Sigmoid colon (tissue), 4 donors: ENCODE data around the gene UQCC2.

Experiments
- CTCF ChIP-seq, 4 experiments: fragments of 450-650 bp in 3 of 4; fragments of 200-600 bp in 1 of 4; IDR thresholded peaks; one replicate each; pipeline ENCODE4 v1.5.1; 2016 to 2019; ENCODE audit warnings: antibody characterized with exemption in 4 of 4, mild to moderate bottlenecking in 3 of 4, moderate library complexity in 2 of 4
- EP300 ChIP-seq, 4 donors: sonication (generic); formaldehyde crosslinking; IDR thresholded peaks; one replicate each; pipeline ENCODE4 v1.6.1; 2017; ENCODE audit warnings: antibody characterized with exemption in 4 of 4
- POLR2A ChIP-seq, 2 donors: fragments of 450-650 bp; IDR thresholded peaks; one replicate each; pipeline ENCODE4 v1.6.1; 2016; ENCODE audit warnings: antibody characterized with exemption in 2 of 2, mild to moderate bottlenecking in 2 of 2, moderate library complexity in 2 of 2
- POLR2AphosphoS5 ChIP-seq, 4 donors: sonication (generic); formaldehyde crosslinking; IDR thresholded peaks; one replicate each; pipeline ENCODE4 v1.6.1; 2017; ENCODE audit warnings: antibody characterized with exemption in 4 of 4

DNA sequence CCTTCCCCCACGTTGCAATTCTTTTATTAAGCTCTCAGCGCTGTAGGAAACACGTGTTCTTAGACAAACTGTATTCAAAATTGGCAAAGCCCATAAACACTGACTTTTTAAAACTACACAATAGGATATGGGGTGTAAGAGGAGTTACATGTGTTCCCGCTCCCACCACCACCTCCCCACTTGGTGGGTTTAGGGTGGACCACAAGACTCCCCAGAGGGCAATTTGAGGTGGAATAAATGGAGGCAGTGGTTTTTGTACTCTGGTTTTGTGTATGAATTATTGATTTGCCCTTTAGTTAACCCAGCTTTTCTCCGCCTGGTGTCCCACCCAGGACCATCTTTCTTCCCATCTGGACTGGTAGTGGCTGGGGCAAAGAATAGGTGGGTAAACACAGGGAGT, 3.7 kb downstream of the UQCC2 start:
- TF ChIP-seq CTCF (IDR thresholded peaks at IDR 0.05) = no peak
- TF ChIP-seq EP300 (IDR thresholded peaks at IDR 0.05) = no peak
- TF ChIP-seq POLR2AphosphoS5 (IDR thresholded peaks at IDR 0.05) = no peak
- TF ChIP-seq POLR2A (IDR thresholded peaks at IDR 0.05) = no peak
